A549 (cell line): Measurements from ENCODE around the gene NKD1.

ENCODE experiments used
- BHLHE40 ChIP-seq: IDR thresholded peaks from 2 replicates; pipeline ENCODE4 v1.6.1; 2012; ENCODE audit warnings: low read depth, low read length, inconsistent platforms
- CEBPB ChIP-seq, 2 experiments: fragments of >200 bp in 1 of 2; sonication (Bioruptor Twin) in 1 of 2; formaldehyde crosslinking in 1 of 2; IDR thresholded peaks; 2 replicates each; pipeline ENCODE4 v1.6.1; 2012 to 2016
- EP300 ChIP-seq, 2 experiments: fragments of >200 bp; sonication (Bioruptor Twin); formaldehyde crosslinking; IDR thresholded peaks; 2 replicates in 1 of 2; 3 replicates in 1 of 2; pipeline ENCODE4 v1.6.1; 2016 to 2017
- HDAC2 ChIP-seq: fragments of 200-600 bp; sonication (generic); IDR thresholded peaks from 2 replicates; pipeline ENCODE4 v1.6.1; 2016
- HOXA7 ChIP-seq: fragments of 250-450 bp; sonication (Bioruptor Pico); IDR thresholded peaks from 2 replicates; pipeline ENCODE4 v1.5.0; 2020; ENCODE audit warnings: mild to moderate bottlenecking, moderate library complexity
- JUNB ChIP-seq: fragments of >200 bp; sonication (Bioruptor Twin); formaldehyde crosslinking; IDR thresholded peaks from 2 replicates; pipeline ENCODE4 v1.6.1; 2016
- MAFK ChIP-seq: fragments of 450-650 bp; IDR thresholded peaks from 2 replicates; pipeline ENCODE4 v1.6.1; 2014; ENCODE audit not compliant: partially characterized antibody
- NFE2L2 ChIP-seq: fragments of 150-350 bp; conservative IDR thresholded peaks from 2 replicates; pipeline ENCODE4 v1.6.1; 2014; ENCODE audit warnings: low read length
- NR3C1 ChIP-seq: fragments of >200 bp; sonication (Bioruptor Twin); formaldehyde crosslinking; IDR thresholded peaks from 3 replicates; pipeline ENCODE4 v1.6.1; 2017
- POLR2A ChIP-seq: IDR thresholded peaks from 2 replicates; pipeline ENCODE4 v1.6.1; 2012; ENCODE audit warnings: mild to moderate bottlenecking, low read length
- RFX5 ChIP-seq: fragments of 450-650 bp; IDR thresholded peaks from 2 replicates; pipeline ENCODE4 v1.7.1; 2014; ENCODE audit warnings: antibody characterized with exemption, mild to moderate bottlenecking, moderate library complexity
- SMC3 ChIP-seq: fragments of >200 bp; sonication (Bioruptor Twin); formaldehyde crosslinking; IDR thresholded peaks from 3 replicates; pipeline ENCODE4 v1.6.1; 2018; ENCODE audit warnings: inconsistent platforms
- TF ChIP-seq, protein P1 (sequence below): fragments of >200 bp; sonication (Bioruptor Twin); formaldehyde crosslinking; IDR thresholded peaks from 3 replicates; pipeline ENCODE4 v1.5.1; 2016
- TF ChIP-seq, protein P2 (sequence below): fragments of 150-350 bp; IDR thresholded peaks from 2 replicates; pipeline ENCODE4 v1.6.1; 2014; ENCODE audit warnings: low read depth, mild to moderate bottlenecking, low read length

DNA sequence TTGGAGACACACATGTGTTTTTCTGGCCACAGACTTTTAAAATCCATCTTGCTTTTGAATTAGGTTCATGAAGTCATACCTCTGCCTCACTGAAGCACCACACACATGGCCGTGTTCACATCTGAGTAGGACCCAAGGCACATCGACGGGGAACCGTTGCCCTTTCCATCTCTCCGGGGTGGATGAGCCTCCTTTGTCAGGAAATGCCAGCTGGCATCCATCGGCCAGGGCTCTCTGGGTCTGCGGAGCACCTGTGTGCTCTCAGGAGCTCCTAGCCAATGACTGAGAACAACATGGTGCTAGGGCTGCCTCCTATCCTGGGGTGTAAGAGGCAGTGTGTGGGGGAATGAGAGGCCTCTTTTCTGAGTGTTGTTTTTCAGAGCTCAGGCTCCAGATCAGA is 24.5 kb upstream of the NKD1 start:
- TF ChIP-seq, protein P1, sequence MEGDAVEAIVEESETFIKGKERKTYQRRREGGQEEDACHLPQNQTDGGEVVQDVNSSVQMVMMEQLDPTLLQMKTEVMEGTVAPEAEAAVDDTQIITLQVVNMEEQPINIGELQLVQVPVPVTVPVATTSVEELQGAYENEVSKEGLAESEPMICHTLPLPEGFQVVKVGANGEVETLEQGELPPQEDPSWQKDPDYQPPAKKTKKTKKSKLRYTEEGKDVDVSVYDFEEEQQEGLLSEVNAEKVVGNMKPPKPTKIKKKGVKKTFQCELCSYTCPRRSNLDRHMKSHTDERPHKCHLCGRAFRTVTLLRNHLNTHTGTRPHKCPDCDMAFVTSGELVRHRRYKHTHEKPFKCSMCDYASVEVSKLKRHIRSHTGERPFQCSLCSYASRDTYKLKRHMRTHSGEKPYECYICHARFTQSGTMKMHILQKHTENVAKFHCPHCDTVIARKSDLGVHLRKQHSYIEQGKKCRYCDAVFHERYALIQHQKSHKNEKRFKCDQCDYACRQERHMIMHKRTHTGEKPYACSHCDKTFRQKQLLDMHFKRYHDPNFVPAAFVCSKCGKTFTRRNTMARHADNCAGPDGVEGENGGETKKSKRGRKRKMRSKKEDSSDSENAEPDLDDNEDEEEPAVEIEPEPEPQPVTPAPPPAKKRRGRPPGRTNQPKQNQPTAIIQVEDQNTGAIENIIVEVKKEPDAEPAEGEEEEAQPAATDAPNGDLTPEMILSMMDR, result no peak
- TF ChIP-seq BHLHE40 (no peak), RFX5 (no peak), POLR2A (no peak), CEBPB (IDR thresholded peaks at IDR 0.05) (no peak), JUNB (no peak), HDAC2 (no peak), SMC3 (no peak), EP300 (IDR thresholded peaks at IDR 0.05) (no peak), HOXA7 (CRISPR knock-in tag) (no peak), NFE2L2 (no peak), MAFK (no peak), NR3C1 (no peak)
- TF ChIP-seq, protein P2, sequence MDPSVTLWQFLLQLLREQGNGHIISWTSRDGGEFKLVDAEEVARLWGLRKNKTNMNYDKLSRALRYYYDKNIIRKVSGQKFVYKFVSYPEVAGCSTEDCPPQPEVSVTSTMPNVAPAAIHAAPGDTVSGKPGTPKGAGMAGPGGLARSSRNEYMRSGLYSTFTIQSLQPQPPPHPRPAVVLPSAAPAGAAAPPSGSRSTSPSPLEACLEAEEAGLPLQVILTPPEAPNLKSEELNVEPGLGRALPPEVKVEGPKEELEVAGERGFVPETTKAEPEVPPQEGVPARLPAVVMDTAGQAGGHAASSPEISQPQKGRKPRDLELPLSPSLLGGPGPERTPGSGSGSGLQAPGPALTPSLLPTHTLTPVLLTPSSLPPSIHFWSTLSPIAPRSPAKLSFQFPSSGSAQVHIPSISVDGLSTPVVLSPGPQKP, result no peak
